Measurements from ENCODE around the gene ARFGAP2.

ARFGAP2 gene

GRCh38 chr11:47183031-47183856, 6.6 kb upstream of the ARFGAP2 start:
- TF ChIP-seq ESRRG (CRISPR knock-in tag; IDR thresholded peaks at IDR 0.05) (no peak), ZNF565 (CRISPR knock-in tag; conservative IDR thresholded peaks at IDR 0.05; ENCODE audit: low read depth) (no peak), ZC3H10 (CRISPR knock-in tag; IDR thresholded peaks at IDR 0.05) (no peak), TSHZ2 (CRISPR knock-in tag; IDR thresholded peaks at IDR 0.05) (no peak), ZNF8 (CRISPR knock-in tag; IDR thresholded peaks at IDR 0.05) (no peak), CSDC2 (CRISPR knock-in tag; IDR thresholded peaks at IDR 0.05) (no peak), ZFP30 (CRISPR knock-in tag; IDR thresholded peaks at IDR 0.05) (no peak), BACH2 (CRISPR knock-in tag; IDR thresholded peaks at IDR 0.05; ENCODE audit: borderline replicate concordance) (no peak), ZFP3 (CRISPR knock-in tag; IDR thresholded peaks at IDR 0.05) (no peak), PATZ1 (CRISPR knock-in tag; IDR thresholded peaks at IDR 0.05; ENCODE audit: borderline replicate concordance) (no peak), CSRNP3 (CRISPR knock-in tag; IDR thresholded peaks at IDR 0.05) (no peak), RARB (CRISPR knock-in tag; IDR thresholded peaks at IDR 0.05) (no peak), CREB5 (CRISPR knock-in tag; IDR thresholded peaks at IDR 0.05; ENCODE audit: low read depth) (no peak), ZNF70 (CRISPR knock-in tag; IDR thresholded peaks at IDR 0.05) (no peak), SNAI2 (CRISPR knock-in tag; IDR thresholded peaks at IDR 0.05) (no peak), POU6F1 (CRISPR knock-in tag; IDR thresholded peaks at IDR 0.05; ENCODE audit: borderline replicate concordance, low read depth) (no peak), GLIS3 (CRISPR knock-in tag; IDR thresholded peaks at IDR 0.05) (no peak)
- ATAC-seq: no peak

- no peak for ATAC-seq
- TF ChIP-seq ZNF70 (CRISPR knock-in tag; IDR thresholded peaks at IDR 0.05) (no peak), POU6F1 (CRISPR knock-in tag; IDR thresholded peaks at IDR 0.05; ENCODE audit: borderline replicate concordance, low read depth) (no peak), ZNF8 (CRISPR knock-in tag; IDR thresholded peaks at IDR 0.05) (no peak), ZFP3 (CRISPR knock-in tag; IDR thresholded peaks at IDR 0.05) (no peak), GLIS3 (CRISPR knock-in tag; IDR thresholded peaks at IDR 0.05) (no peak), ESRRG (CRISPR knock-in tag; IDR thresholded peaks at IDR 0.05) (no peak), OSR1 (CRISPR knock-in tag; IDR thresholded peaks at IDR 0.05) (no peak), RARB (CRISPR knock-in tag; IDR thresholded peaks at IDR 0.05) (no peak), PATZ1 (CRISPR knock-in tag; IDR thresholded peaks at IDR 0.05; ENCODE audit: borderline replicate concordance) (no peak)
These were observed 5.7 kb upstream of the ARFGAP2 start for GRCh38 chr11:47182380-47182779.

Data from SK-N-SH treated with all-trans-retinoic acid at 6 μM for 48 hours (cell line).